ENCODE measurements around the gene GALC. TPM values are rescaled to one million over a fixed set of nuclear protein-coding genes. Genes with fewer than 3 reads are reported as not detected.
"Not testable (repeated sequence)": the region's sequence is repeated elsewhere in the genome, so short reads cannot be mapped to it uniquely, and the experiment has no call there.

GALC gene
- total and polyA plus RNA-seq, 7 donors = 3.0 to 22.8 (median 11.3) TPM

GRCh38 chr14:88026890-88027289, 33.9 kb upstream of the GALC start:
- intact Hi-C loops (cut with DNase I) = no loop called here
- Histone ChIP-seq H3K27me3 (no peaks in the 10 kb centered on the region), H3K9me3 (no peaks in the 10 kb centered on the region), H3K4me1 (no peaks in the 10 kb centered on the region), H3K4me3 (no peak overlapping the region), H3K27ac (no peak overlapping the region), H3K36me3 (no peaks in the 10 kb centered on the region)
- TF ChIP-seq POLR2AphosphoS5 (IDR thresholded peaks at IDR 0.05) = no peak
- no peak for TF ChIP-seq EP300 (IDR thresholded peaks at IDR 0.05)
- TF ChIP-seq POLR2A (IDR thresholded peaks at IDR 0.05) = no peak
- no peak for TF ChIP-seq CTCF (IDR thresholded peaks at IDR 0.05)
- no peak for DNase-seq
- 61 to 78% methylated on average over 2 of the region's 2 CpGs for whole genome bisulfite sequencing, 2 donors

- no peak for DNase-seq
- intact Hi-C loops (cut with DNase I) = no loop called here
Observed at GRCh38 chr14:88025313-88025712, 32.3 kb upstream of the GALC start.

GRCh38 chr14:88024252-88025086, 31.5 kb upstream of the GALC start:
- H3K27me3 ChIP-seq; H3K4me1 ChIP-seq; H3K4me3 ChIP-seq; intact Hi-C loops (cut with DNase I); H3K36me3 ChIP-seq; DNase-seq; H3K27ac ChIP-seq; H3K9me3 ChIP-seq: not testable (repeated sequence)
- 19 to 67% methylated on average over 11 of the region's 11 CpGs for WGBS, 2 donors

More at GRCh38 chr14:88025313-88025712, 32.3 kb upstream of the GALC start:
- no peaks in the 10 kb centered on the region for H3K27me3 ChIP-seq
- H3K4me1 ChIP-seq = no peaks in the 10 kb centered on the region
- TF ChIP-seq EP300 (IDR thresholded peaks at IDR 0.05) (no peak), CTCF (IDR thresholded peaks at IDR 0.05) (no peak), POLR2AphosphoS5 (IDR thresholded peaks at IDR 0.05) (no peak), POLR2A (IDR thresholded peaks at IDR 0.05) (no peak)
- no peak overlapping the region for H3K27ac ChIP-seq
- no peaks in the 10 kb centered on the region for H3K9me3 ChIP-seq
- 20 to 67% methylated on average over 3 of the region's 3 CpGs for WGBS, 2 donors
- H3K36me3 ChIP-seq = no peaks in the 10 kb centered on the region
- no peak overlapping the region for H3K4me3 ChIP-seq

GRCh38 chr14:88023658-88024187, 30.7 kb upstream of the GALC start:
- WGBS, 2 donors = 31 to 34% methylated on average over 3 of the region's 3 CpGs
- H3K27ac ChIP-seq = no peak overlapping the region
- H3K4me3 ChIP-seq = no peak overlapping the region
- no peak for DNase-seq
- H3K36me3 ChIP-seq = no peaks in the 10 kb centered on the region
- TF ChIP-seq CTCF (IDR thresholded peaks at IDR 0.05) (no peak), POLR2A (IDR thresholded peaks at IDR 0.05) (no peak), EP300 (IDR thresholded peaks at IDR 0.05) (no peak), POLR2AphosphoS5 (IDR thresholded peaks at IDR 0.05) (no peak)
- no peaks in the 10 kb centered on the region for H3K9me3 ChIP-seq
- intact Hi-C loops (cut with DNase I) = no loop called here
- H3K4me1 ChIP-seq = no peaks in the 10 kb centered on the region
- no peaks in the 10 kb centered on the region for H3K27me3 ChIP-seq

GRCh38 chr14:88017535-88017934, 24.6 kb upstream of the GALC start:
- Histone ChIP-seq H3K27ac (no peak overlapping the region), H3K27me3 (no peaks in the 10 kb centered on the region), H3K36me3 (no peaks in the 10 kb centered on the region), H3K4me3 (no peak overlapping the region), H3K4me1 (peaks cover 0 to 4% (median 0%) of the 10 kb centered on the region in 4 donors), H3K9me3 (no peaks in the 10 kb centered on the region)
- whole genome bisulfite sequencing, 2 donors = 90 to 92% methylated on average over 2 of the region's 2 CpGs
- TF ChIP-seq EP300 (IDR thresholded peaks at IDR 0.05) = no peak
- TF ChIP-seq CTCF (IDR thresholded peaks at IDR 0.05) = no peak
- no peak for TF ChIP-seq POLR2A (IDR thresholded peaks at IDR 0.05)
- no peak for TF ChIP-seq POLR2AphosphoS5 (IDR thresholded peaks at IDR 0.05)
- DNase-seq = no peak
- intact Hi-C loops (cut with DNase I) = no loop called here

All from sigmoid colon (tissue), 7 donors.